ENCODE data around the gene MATR3.

The MATR3 gene

DNA sequence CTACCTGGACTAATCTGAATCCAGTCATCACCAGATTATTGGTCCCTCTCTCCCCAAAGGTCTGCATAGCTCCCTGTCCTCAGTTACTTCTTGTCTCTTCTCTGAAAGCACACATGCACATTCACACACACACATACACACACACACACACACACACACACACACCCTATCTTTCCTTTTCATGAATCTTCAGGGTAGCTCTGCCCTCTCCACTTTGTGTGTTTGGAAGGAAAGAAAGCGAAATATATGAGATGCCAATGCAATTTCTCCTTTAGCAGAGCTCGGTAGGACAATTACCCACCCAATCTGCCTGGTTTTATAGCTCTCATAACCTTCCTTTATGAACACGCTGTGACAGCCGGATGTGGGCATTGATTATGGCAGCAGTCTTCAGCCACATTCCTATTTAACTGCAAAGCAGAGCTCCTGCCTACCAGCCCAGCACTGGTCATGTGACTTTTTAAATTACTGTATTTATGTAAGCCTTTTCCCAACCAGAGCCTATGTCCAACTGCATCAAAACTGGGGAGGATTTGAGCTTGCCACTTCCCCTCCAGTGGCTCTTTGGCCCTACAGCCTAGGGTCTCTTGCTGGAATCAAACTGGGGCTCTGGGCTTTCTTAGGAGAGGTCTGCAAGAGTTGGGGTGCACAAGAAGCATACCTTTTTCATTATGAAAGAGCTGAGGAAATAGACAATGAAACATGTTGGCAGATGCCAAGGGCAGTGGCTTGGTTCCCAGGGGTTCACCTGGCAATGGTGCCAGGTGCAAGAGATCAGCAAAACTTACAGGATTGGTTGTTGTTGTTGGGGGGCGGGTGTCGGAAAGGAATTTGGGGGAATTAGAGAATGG is 20.8 kb upstream of the MATR3 start:
- no peak for DNase-seq (ENCODE audit: low spot score)

DNA sequence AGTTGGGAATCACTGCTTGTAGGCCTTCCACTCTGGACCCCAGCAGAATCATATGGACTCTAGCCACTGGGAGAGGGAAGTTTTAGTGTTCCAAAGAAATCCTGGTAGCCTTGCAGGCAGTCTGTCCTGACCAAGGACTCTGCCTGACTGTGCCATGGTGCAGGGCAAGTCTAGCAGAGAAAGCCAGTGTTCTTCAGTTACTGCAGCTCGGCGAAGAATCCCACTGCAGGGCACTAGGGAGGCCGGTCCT is 20.3 kb upstream of the MATR3 start:
- DNase-seq (ENCODE audit: low spot score) = no peak

DNA sequence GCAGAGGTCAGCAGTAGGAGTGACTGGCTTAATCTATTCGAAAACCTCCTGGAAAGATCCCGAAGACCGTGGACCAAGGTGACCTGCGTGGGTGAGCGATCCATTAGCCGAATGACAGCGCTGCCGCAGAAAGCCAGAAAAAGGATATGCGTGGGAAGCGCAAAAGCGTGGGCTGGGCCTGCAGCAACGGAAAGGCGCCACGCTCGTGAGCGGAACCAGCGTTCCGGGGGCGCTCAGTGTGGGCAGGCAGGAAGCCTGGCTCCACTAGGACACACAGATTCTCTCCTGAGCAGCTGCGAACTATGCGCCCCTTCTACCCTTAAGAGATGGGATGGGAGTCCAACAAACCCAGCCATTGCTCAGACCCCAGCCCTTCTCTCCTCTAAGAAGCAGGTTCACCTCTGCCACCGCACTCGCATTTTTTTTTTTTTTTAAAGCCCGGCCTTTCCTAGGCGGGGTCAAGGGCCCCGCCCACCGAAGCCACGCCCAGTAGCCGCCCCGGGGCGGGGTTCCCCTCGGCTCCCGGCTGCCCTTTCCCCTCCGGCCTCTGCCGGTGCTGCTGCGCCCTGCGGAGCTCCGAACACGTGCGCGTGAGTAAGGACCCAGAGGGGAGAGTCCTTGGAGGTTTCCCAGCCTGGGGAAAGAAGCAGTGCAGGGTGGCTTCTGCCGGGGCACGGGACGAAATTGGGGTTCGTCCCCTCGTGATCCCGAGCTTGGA is 19.8 kb upstream of the MATR3 start:
- DNase-seq (ENCODE audit: low spot score) = peak; percentile 84

DNA sequence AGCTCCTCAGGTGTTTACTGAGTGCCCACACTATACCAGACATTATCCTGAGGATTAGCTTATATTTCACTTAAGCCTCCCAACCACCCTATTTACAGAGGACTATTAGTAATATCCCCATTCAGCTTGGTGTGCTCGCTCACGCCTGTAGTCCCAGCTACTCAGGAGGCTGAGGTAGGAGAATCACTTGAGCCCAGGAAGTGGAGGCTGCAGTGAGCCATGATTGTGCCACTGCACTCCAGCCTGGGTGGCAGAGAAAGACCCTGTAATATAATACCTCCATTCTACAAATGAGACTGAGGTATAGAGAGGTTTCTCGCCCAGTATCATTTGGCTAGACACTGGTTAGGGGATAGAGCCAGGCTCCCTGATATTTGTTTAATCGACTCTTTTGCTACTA is 18.0 kb upstream of the MATR3 start:
- no peak for DNase-seq (ENCODE audit: low spot score)

DNA sequence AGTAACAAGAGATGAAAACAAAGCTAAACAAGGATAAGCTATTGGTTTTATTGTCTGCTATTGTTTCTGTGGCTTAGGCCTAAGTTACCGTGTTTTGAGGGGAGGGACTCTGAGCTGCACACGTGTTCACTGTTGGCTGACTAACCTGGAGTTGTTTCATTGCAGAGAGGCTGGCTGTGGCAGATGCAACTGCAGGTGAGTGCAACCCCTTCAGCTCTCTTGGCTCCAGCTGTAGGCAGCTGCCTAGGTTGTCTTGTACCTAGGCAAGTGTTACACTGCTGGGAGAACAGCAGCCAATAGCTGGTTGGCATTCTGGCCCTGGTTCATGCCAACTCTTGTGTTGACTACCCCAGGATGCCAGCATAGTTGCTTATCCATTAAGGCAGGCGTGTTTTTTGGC is 17.6 kb upstream of the MATR3 start:
- DNase-seq (ENCODE audit: low spot score) = peak; percentile 31

DNA sequence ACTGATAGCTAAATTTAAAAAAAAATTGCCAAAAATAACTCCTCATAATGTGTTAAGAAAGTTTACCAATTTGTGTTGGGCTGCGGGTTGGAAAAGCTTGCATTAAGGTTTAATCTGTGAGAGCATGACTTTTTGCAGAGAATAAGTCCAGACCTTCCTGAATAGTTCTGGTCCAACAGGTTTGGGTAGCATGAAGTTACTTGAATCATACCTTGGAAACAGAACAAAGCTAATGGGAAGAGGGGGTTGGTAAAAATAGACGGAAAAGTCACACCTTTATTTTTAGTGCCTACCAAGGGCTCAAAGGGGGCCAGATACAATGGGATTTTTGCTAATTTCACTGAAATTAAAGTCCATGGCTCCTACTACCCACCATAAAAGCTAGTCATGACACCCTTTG is 17.1 kb upstream of the MATR3 start:
- DNase-seq (ENCODE audit: low spot score) = no peak

DNA sequence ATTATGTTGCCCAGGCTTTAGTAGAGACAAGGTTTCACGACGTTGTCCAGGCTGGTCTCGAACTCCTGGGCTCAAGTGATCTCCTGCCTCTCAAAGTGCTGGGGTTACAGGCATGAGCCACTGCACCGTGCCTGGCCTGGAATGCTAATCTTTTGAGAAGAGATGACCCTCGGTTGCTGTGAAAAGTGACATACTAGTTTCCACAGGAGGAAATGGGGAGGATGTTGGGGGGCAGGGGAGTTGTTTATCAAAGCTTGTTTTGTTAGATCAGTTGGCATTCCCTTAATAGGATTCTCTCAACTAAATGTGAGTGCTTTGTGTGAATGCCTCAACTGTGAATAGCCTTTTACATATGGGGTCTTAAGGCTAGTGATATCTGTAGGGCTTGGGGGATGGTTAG is 16.4 kb upstream of the MATR3 start:
- DNase-seq (ENCODE audit: low spot score) = no peak

DNA sequence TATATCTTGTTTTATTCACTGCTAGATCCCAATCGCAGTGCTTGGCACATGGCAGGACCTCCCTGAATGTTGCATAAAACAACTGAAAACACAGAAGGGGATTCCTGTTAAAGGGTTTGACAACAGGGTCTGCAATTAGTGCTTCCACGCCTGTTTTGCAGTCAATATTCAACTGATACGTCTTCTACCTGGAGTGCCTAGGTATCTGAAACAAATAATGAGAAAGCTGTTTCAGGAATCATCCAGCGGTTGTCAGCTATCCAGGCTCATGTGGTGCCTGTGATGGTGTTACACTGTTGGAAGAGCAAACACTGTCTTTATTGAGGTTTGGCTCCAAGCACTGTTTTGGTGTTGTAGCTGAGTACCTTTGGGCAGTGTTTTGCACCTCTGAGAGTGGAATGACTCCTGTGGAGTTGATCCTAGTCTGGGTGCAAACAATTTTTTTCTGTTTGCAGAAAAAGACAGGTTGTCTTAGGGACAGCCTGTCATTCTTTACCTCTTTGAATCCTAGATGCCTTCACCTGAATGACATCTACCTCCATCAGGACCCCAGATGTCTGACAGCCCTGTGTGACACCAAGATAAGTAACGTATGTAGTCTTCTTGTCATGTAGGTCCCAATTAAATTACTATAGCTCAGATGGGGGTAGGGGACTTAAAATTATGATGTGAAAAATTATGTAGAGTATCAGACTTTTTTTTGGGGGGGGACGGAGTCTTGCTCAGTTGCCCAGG is 14.8 kb upstream of the MATR3 start:
- no peak for DNase-seq (ENCODE audit: low spot score)

DNA sequence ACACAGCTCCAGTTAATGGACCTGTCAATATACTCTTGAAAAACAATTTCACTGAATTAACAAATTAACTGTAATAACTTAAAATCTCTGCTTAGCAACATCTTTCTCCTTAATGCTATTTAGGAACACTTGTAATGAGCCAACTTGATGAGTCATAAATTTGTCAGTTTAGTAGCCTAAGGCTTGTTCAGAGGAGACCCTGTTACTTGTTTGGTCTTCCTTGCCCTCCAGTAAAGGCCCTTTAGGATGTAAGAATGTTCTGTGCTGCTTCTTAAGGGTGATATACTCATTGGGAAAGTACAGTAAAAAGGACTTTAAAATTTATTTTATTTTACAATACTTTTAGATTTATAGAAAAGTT is 11.4 kb upstream of the MATR3 start:
- DNase-seq (ENCODE audit: low spot score) = no peak

DNA sequence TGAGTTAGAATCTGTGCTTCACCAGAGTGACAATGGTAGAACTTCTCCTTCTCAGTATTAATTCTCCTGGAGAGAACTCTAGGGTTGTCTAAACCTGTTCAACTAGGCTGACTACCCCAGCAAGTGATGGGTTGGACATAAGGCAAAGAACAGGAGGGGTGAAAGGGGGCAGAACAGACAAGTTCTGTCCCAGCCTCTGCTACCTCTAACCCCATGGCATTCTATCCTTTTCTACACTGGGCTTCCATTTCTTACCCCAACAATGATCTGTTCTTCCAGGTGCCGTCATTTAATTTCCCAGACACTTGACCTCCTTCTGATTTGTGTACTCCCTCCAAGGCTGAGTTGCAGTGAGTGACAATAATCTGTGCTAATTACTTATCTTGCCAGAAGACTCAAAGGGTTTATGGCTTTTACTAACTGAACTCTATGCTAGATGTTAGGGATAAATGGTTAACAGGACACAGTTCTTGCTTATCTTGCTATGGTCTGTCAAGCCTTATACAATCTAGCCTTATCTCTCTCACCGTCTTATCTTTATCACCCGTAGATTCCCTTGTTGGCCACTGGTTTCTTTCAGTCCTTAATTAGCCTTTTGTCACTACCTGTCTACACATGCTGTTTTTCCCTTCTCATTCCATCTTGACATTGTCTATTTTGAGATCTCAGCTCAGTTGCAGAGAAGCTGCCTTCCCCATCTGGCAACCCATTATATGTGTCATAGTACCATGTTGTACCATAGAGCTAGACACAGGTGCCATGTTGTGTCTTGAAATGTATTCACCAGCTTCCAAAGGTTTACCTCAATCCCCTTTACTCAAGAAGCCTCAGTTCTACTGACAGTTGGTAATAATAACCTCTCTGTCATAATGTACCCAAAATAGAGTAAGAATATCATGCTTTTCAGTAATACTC is 10.0 kb upstream of the MATR3 start:
- DNase-seq (ENCODE audit: low spot score) = no peak

DNA sequence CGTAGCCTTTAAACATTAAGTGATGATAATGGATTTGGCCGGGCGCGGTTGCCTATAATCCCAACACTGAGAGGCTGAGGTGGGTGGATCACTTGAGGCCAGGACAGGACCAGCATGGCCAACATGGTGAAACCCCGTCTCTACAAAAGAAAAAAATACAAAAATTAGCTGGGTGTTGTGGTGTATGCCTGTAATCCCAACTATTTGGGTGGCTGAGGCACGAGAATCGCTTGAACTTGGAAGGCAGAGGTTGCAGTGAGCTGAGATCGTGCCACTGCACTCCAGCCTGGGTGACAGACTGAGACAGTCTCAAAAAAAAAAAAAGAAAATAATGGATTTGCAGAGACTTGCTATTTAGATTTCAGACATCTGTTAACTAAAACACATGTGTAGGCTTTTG is 9.2 kb upstream of the MATR3 start:
- no peak for DNase-seq (ENCODE audit: low spot score)

DNA sequence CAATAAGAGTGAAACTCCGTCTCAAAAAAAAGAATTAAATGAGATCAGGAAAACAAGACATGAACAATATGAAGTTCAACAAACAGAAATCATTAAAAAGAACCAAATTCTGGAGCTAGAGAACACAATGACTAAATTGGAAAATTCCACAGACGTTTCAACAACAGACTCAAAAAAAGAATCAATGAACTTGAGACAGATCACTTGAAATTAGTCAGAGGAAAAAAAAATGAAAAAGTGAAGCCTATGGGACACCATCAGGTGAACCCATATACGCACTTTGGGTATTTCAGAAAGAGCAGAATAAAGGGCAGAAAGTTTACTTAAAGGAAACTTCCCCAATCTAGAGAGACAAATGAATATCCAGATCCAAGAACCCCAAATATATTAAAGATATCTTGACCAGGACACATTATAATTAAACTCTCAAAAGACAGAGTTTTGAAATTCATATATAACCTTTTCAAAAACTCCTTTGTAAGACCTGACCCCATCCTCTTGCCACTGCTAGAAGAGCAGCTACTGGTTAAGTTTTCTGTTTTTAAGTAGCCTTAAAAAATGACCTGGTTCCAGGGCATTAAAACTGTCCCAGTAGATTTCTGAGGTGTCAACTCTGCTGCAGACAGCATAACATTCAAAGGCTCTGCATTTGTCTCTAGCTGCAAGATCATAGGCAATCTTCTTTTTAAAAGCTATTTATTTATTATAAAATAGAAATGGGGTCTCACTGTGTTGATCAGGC is 7.7 kb upstream of the MATR3 start:
- no peak for DNase-seq (ENCODE audit: low spot score)

DNA sequence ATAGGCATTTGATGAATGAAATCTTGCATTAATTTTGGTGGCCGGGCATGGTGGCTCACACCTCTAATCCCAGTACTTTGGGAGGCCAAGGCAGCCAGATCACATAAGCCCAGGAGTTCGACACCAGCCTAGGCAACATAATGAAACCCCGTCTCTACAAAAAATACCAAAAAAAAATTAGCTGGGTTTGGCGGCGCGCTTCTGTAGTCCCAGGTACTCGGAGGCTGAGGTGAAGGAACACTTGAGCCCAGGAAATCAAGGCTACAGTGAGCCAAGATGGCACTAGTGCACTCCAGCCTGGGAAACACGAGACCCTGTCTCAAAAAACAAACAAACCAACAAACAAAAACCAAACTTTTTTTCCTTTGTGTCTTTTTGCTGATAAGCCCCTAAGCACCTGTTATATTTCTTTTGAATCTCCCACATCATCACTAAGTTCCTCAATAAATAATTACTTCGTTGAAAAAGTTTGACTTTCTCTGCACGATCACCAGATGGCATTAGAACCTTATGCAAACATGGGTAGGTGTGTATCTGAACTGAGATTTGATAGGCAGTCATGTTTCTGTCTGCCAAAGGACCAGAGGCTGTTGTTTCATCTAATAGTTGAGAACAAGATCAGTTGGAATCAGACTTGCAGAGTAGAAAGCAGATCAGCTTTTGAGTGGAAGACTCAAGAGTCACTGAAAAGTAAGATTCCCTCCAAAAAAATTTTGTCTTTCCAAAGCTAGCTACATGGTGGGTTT is 5.5 kb upstream of the MATR3 start:
- peak; percentile 31 for DNase-seq (ENCODE audit: low spot score)

DNA sequence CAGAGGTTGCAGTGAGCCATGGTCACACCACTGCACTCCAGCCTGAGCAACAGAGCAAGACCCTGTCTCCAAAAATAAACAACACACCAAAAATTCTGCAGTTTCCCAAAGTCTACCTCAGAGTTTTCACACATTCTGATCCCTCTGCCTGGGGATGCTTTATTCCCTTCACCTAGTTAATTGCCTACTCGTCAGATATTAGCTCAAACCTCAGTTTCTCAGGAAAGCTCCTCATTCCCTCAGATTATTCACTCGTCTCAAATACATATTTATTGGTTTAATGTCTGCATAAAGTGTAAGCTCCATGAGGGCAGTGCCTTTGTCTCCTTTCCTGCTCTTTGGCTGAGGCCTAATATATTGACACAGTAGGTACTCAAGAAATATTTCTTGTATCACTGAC is 2.5 kb upstream of the MATR3 start:
- no peak for DNase-seq (ENCODE audit: low spot score)

DNA sequence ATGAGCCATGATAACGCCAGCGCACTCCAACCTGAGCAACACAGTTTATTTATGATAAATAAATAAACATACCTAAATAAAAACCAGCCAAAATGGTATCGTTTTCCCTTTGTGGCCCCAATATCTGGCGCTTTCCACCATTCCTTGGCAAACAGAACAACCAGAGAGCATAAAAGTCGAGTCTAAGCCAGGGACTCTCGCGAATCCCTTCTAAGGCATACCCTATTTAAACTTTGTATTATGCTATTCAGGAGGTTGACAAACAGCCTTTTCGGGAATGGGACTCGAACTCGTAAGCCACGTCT is 386 bp upstream of the MATR3 start:
- DNase-seq (ENCODE audit: low spot score) = no peak

DNA sequence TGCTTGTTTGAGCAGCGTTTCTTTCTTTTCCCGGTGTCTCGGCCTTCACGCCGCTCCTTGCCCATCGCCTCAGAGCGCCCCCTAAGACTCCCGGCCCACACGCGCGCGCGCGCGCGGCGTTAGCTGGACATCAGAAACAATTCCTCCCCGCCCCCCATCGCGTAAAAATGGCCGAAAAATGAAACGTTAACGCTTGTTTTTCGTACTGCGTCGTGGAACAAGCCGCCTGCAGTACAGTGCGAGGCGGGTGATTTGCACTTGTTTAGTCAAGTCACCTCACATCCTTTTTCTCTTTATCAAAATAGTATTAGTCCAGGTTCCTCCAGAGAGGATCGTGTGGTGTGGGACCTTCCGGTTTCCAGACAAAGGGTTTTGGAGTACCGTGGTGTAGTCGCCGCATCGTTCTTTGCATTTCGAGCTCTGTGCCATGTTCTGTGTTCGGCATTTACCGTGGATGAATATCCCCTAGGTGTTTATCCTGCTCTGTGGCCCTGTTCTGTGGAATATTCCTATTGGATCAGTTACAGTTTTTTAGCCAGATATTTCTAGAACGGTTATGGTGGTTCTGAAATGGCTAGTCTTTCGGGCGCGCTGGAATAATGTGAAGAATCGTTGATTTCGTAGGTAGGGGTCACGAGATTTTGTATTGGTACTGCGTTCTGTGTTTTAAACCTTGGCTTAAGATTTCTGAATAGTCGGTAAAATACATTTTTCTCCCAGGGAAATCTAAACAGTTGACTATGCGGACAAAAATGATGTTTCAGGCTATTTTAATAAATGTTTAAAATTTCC is 1.0 kb downstream of the MATR3 start:
- peak; percentile 50 for DNase-seq (ENCODE audit: low spot score)

DNA sequence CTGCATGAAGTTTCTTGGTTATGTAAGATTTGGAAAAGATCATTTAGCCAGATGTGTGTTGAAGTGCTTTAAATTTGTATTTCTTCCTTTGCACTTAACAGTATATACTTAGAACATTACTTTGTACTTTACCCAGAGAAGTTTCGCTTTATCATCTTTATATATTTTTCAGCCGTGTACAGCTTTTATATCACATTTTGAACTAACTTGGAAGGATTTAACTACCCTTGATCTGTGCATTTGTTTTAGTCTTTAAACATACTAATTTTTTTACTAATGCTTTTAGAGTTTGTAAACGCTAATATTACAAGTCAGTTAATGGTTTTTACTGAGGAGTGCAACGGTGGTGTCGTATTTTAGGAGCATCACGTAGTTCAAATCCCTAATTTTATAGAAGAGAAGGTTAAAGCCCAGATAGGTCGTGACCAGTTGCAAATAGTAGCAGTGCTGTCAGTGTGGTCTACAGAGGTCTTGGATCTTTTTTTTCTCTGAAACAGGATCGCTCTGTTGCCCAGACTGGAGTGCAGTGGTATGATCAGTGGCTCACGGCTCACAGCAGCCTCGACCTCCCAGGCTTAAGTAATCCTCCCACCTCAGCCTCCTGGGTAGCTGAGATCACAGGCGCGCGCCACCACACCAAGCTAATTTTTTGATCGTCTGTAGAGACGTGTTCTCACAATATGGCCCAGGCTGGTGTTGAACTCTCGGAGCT is 2.0 kb downstream of the MATR3 start:
- no peak for DNase-seq (ENCODE audit: low spot score)

DNA sequence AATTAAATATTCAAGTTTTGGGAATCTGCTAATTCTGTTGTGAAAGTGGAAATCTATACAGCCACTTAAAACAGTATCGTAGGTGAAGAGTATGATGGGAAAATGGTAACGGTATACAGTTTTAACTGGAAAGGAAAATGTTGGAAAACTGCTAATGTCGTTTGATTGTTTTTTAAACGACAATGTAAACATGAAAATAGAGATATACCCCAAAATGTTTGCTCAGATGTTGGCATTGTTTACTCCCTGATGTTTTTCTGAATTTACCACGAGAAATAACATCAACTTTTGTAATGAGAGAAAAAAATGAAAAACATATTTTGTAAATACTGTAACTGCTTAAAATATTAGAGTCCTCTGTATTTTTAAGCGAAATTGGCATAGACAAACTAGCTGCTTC is 2.7 kb downstream of the MATR3 start:
- no peak for DNase-seq (ENCODE audit: low spot score)

DNA sequence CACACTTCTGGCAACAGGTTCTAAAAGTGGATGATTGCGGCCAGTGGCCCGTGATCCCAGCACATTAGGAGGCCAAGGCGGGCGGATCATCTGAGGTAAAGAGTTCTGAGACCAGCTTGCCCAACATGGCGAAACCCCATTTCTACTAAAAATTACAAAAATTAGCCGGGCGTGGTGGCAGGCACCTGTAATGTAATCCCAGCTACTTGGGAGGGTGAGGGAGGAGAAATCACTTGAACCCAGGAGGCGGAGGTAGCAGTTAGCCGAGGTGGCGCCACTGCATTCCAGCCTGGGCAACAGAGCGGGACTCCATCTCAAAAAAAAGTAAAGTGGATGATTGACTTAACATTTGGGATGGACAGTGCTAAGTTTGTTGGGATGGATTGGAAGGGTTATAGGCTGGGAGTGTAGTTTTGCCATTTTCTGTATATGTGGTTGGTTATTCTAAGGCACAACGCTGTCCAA is 3.4 kb downstream of the MATR3 start:
- no peak for DNase-seq (ENCODE audit: low spot score)

All from CD4-positive, alpha-beta T cell treated with Interleukin-15 for 4 hours (primary cell).